K562 (cell line): Measurements from ENCODE around the gene MYB. TPM values are rescaled to one million over a fixed set of nuclear protein-coding genes. Genes with fewer than 3 reads are reported as not detected.

Source experiments
- PHB ChIP-seq: fragments of 250-450 bp; sonication (Bioruptor Pico); IDR thresholded peaks from 2 replicates; pipeline ENCODE4 v1.5.0; 2021
- SIRT6 ChIP-seq: IDR thresholded peaks from one replicate; pipeline ENCODE4 v1.6.1; 2012; ENCODE audit warnings: low read depth, mild to moderate bottlenecking, control low read depth, inconsistent platforms, low read length, moderate library complexity
- TAF9B ChIP-seq: fragments of 450-650 bp; IDR thresholded peaks from 2 replicates; pipeline ENCODE4 v1.6.1; 2018; ENCODE audit warnings: mild to moderate bottlenecking; ENCODE audit not compliant: partially characterized antibody
- TBL1XR1 ChIP-seq, 2 experiments: IDR thresholded peaks; 2 replicates each; pipeline ENCODE4 v1.6.1; 2012; ENCODE audit warnings: improper control_type of control experiment in 2 of 2, low read length in 2 of 2, mild to moderate bottlenecking in 1 of 2
- U2AF2 ChIP-seq: fragments of 200-400 bp; formaldehyde crosslinking; optimal IDR thresholded peaks from 2 replicates; pipeline ENCODE3; 2017; ENCODE audit warnings: low read depth, mild to moderate bottlenecking, low read length
- USF2 ChIP-seq: sonication (generic); formaldehyde crosslinking; IDR thresholded peaks from 2 replicates; pipeline ENCODE4 v1.5.0; 2020; ENCODE audit warnings: missing genetic modification reagents
- ZFPM2 ChIP-seq: fragments of 250-450 bp; sonication (Bioruptor Pico); IDR thresholded peaks from 2 replicates; pipeline ENCODE4 v1.5.1; 2022; ENCODE audit warnings: mild to moderate bottlenecking
- ZNF75A ChIP-seq: fragments of 450-650 bp; formaldehyde crosslinking; IDR thresholded peaks from 2 replicates; pipeline ENCODE4 v1.4.0; 2020; ENCODE audit warnings: mild to moderate bottlenecking
- polyA plus RNA-seq, 8 experiments: library from polyadenylated mRNA; depleted of rRNA in 4 of 8; stranded (reverse) in 5 of 8; unstranded in 3 of 8; fragments of >200 nt; fragmentation: Nextera tagmentation in 2 of 8; fragmentation: Illumina TruSeq in 1 of 8; extraction: Ambion mirVana in 2 of 8; extraction: Trizol in 1 of 8; gene quantifications; 2 replicates each; pipeline versions ENCODE4 v1.2.1 to v1.2.3, GENCODE V29; 2011 to 2014; ENCODE audit warnings: inconsistent platforms in 1 of 8, missing spikeins in 1 of 8
- total RNA-seq, 7 experiments: library from RNA; depleted of rRNA in 6 of 7; stranded (reverse); fragments of >200 nt in 6 of 7; fragmentation: Illumina TruSeq in 2 of 7; extraction: Trizol in 2 of 7; gene quantifications; 2 replicates each; pipeline versions ENCODE4 v1.2.1 to v1.2.3, GENCODE V29; 2011 to 2021; ENCODE audit warnings: low replicate concordance in 1 of 7
- TF ChIP-seq, protein P1 (sequence below), 2 experiments: fragments of 450-650 bp in 1 of 2; sonication (generic) in 1 of 2; formaldehyde crosslinking in 1 of 2; IDR thresholded peaks in 1 of 2; conservative IDR thresholded peaks in 1 of 2; 2 replicates each; pipeline versions ENCODE4 v1.6.1 to v1.8.1; 2016 to 2023; ENCODE audit warnings: mild to moderate bottlenecking in 2 of 2, moderate library complexity in 2 of 2, inconsistent platforms in 1 of 2, missing genetic modification reagents in 1 of 2

The MYB gene
- total and polyA plus RNA-seq, 9 of the 15 experiments (the other 6 are each of a cell fraction or from before 2014, with no cell fraction given): 35.8 to 218 (median 140) TPM

DNA sequence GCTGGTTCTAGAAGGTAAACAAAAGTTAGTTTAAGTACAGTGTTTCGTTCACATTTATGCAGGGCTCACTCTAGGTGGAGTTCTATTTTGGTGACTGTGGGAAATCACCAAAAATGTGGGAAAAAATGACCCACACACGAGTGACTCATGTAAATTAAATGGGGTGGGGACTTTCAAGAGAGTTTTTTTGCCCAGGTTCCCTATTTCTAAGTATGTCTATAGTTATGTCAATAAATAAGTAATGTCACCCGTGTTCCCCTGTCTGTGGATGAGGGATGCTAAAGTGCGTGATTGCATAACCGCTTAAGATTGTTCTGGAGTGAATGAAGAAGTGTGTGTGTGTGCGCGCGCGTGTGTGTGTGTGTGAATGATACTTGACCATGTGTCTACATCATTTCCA is 69.1 kb downstream of the MYB start (continued):
- TF ChIP-seq, protein P1, sequence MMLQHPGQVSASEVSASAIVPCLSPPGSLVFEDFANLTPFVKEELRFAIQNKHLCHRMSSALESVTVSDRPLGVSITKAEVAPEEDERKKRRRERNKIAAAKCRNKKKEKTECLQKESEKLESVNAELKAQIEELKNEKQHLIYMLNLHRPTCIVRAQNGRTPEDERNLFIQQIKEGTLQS (IDR thresholded peaks at IDR 0.05): 0 out of 2 replicates have a peak, but pooled peaks have one; percentile 10
- TF ChIP-seq, protein P1 (CRISPR knock-in tag; conservative IDR thresholded peaks at IDR 0.05): no peak
- TF ChIP-seq USF2 (no peak), U2AF2 (no peak), ZNF75A (CRISPR knock-in tag) (peak; percentile 89), TAF9B (no peak), ZFPM2 (CRISPR knock-in tag) (no peak), TBL1XR1 (IDR thresholded peaks at IDR 0.05; ENCODE audit: low read length in 2 of 2) (no peak), PHB (CRISPR knock-in tag) (no peak), SIRT6 (no peak)
